ENCODE results near the gene PLD5.

DNA sequence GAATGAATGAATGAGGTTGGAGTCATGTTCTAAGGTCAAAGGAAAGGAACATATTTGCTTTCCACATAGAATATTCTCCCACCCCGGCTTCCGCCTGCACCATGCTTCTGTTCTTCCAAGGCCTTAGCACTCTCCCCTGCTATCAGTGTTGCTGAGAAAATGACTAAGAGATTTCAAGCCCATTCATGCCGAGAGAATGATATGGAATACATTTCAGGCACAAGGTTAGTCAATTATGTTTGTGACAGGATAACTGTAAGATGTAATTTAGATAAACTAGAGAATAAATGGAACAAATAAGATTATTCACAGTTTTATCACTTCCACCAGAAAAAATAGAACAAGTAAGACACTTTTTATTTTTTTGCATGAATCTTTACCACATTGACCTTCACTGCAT lies 122.6 kb downstream of the PLD5 start:
- TF ChIP-seq NFIC (IDR thresholded peaks at IDR 0.05; ENCODE audit: borderline replicate concordance) = no peak
- TF ChIP-seq, protein P1, sequence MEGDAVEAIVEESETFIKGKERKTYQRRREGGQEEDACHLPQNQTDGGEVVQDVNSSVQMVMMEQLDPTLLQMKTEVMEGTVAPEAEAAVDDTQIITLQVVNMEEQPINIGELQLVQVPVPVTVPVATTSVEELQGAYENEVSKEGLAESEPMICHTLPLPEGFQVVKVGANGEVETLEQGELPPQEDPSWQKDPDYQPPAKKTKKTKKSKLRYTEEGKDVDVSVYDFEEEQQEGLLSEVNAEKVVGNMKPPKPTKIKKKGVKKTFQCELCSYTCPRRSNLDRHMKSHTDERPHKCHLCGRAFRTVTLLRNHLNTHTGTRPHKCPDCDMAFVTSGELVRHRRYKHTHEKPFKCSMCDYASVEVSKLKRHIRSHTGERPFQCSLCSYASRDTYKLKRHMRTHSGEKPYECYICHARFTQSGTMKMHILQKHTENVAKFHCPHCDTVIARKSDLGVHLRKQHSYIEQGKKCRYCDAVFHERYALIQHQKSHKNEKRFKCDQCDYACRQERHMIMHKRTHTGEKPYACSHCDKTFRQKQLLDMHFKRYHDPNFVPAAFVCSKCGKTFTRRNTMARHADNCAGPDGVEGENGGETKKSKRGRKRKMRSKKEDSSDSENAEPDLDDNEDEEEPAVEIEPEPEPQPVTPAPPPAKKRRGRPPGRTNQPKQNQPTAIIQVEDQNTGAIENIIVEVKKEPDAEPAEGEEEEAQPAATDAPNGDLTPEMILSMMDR (IDR thresholded peaks at IDR 0.05) = no peak
- no peak for TF ChIP-seq EZH2phosphoT487 (IDR thresholded peaks at IDR 0.05; ENCODE audit: borderline replicate concordance, low read depth)
- no peak for TF ChIP-seq POLR2AphosphoS5 (IDR thresholded peaks at IDR 0.05; ENCODE audit: low read depth, low read length)
- no peak; the same call in 1 of the 2 replicates for TF ChIP-seq MXI1 (IDR thresholded peaks at IDR 0.05; ENCODE audit: low read depth, low read length)
- TF ChIP-seq RAD21 (IDR thresholded peaks at IDR 0.05; ENCODE audit: low read length) = 0 out of 2 replicates have a peak, but pooled peaks have one; percentile 8
- TF ChIP-seq GATA2 (CRISPR knock-in tag; IDR thresholded peaks at IDR 0.05) = peak; percentile 73
- peak in 1 of 2 experiments; percentile 85; a peak in 2 of 4 replicates for TF ChIP-seq EP300 (IDR thresholded peaks at IDR 0.05; ENCODE audit: borderline replicate concordance in 1 of 2, low read depth in 1 of 2, low read length in 1 of 2)
- no peak for TF ChIP-seq TAF1 (IDR thresholded peaks at IDR 0.05; ENCODE audit: borderline replicate concordance, low read depth, low read length)
- TF ChIP-seq, protein P2, sequence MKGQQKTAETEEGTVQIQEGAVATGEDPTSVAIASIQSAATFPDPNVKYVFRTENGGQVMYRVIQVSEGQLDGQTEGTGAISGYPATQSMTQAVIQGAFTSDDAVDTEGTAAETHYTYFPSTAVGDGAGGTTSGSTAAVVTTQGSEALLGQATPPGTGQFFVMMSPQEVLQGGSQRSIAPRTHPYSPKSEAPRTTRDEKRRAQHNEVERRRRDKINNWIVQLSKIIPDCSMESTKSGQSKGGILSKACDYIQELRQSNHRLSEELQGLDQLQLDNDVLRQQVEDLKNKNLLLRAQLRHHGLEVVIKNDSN (IDR thresholded peaks at IDR 0.05; ENCODE audit: borderline replicate concordance, low read depth) = no peak
